ENCODE measurements around the gene ARNT2.

Gene ARNT2

GRCh38 chr15:80601256-80601655 lies 197.1 kb downstream of the ARNT2 start:
- H3K4me3 ChIP-seq (ENCODE audit: low read depth, low read length), result no peak overlapping the region
- TF ChIP-seq, protein P1, sequence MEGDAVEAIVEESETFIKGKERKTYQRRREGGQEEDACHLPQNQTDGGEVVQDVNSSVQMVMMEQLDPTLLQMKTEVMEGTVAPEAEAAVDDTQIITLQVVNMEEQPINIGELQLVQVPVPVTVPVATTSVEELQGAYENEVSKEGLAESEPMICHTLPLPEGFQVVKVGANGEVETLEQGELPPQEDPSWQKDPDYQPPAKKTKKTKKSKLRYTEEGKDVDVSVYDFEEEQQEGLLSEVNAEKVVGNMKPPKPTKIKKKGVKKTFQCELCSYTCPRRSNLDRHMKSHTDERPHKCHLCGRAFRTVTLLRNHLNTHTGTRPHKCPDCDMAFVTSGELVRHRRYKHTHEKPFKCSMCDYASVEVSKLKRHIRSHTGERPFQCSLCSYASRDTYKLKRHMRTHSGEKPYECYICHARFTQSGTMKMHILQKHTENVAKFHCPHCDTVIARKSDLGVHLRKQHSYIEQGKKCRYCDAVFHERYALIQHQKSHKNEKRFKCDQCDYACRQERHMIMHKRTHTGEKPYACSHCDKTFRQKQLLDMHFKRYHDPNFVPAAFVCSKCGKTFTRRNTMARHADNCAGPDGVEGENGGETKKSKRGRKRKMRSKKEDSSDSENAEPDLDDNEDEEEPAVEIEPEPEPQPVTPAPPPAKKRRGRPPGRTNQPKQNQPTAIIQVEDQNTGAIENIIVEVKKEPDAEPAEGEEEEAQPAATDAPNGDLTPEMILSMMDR (IDR thresholded peaks at IDR 0.05; ENCODE audit: low read depth, low read length), result no peak

DNA sequence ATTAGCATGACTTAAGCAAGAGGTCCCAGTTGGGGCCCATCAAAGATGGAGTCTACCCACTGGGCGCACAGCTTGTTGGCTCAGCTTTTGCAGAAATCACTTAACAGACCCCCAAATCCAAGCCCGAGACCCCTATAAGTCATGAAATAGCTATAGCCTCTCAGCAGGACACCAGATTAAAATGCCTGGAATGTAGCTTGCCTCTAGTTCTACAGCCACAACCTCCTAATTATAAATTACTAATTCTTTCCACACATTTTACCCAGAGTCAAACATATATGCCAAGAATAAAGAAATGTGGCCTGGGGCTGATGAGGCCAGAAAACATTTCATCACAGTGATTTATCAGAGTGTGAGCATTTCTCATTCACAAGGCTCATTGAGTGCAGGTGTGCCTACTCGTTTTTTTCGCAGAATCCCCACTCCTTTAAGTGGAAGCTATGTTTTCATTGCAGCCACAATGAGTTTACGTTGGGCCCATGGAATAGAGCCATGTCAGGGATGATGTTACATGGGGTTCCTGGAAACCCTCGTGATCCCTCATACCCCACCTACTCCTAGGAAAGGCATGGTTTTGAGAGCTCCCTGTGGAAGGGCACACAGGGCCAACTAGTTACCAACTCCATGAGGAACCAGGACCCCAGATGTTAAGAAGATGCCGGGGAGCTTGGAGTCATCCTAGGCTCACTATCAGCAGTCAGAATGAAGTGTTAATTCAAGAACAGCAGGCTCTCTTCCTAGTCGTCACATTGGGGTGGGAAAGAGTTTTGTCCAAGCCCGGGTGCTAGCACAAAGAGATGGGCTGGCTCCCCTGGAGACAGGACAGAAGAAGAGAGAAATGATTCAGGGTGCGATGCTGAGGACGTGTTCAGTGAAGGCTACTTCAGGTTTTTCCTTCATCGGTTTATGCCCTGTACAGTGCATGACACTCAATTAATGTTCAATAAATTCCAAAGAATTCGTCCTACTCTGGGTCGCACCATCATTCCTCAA lies 200.7 kb downstream of the ARNT2 start:
- H3K4me3 ChIP-seq (ENCODE audit: low read depth, low read length), result no peak overlapping the region
- TF ChIP-seq, protein P1 (IDR thresholded peaks at IDR 0.05; ENCODE audit: low read depth, low read length), result no peak

- TF ChIP-seq, protein P1 (IDR thresholded peaks at IDR 0.05; ENCODE audit: low read depth, low read length), result no peak
- H3K4me3 ChIP-seq (ENCODE audit: low read depth, low read length), result no peak overlapping the region
These were observed 201.5 kb downstream of the ARNT2 start for GRCh38 chr15:80605591-80606150.

DNA sequence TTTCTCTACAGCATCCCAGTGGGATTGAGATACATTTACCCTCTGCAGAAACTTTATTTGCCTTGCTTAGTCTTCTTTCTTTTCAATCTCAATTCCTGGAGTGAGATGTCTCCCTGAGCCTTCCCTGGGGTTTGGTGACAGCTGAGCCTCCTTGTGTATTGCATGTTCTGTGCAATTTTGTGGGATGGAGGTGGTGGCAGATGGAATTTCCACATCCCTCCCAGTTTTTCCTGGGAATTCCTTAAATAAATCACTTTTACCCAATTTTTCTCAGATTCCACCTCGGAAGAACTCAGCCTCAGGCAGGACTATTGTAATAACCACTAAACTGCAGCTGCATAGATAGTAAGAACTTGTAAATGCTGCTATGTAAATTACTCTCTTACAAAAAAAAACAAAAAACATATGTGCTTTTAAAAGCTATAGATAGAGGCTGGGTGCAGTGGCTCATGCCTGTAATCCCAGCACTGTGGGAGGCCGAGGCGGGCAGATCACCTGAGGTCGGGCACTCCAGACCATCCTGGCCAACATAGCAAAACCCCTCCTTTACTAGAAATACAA lies 202.4 kb downstream of the ARNT2 start:
- TF ChIP-seq, protein P1 (IDR thresholded peaks at IDR 0.05; ENCODE audit: low read depth, low read length), result no peak
- H3K4me3 ChIP-seq (ENCODE audit: low read depth, low read length), result no peak overlapping the region

DNA sequence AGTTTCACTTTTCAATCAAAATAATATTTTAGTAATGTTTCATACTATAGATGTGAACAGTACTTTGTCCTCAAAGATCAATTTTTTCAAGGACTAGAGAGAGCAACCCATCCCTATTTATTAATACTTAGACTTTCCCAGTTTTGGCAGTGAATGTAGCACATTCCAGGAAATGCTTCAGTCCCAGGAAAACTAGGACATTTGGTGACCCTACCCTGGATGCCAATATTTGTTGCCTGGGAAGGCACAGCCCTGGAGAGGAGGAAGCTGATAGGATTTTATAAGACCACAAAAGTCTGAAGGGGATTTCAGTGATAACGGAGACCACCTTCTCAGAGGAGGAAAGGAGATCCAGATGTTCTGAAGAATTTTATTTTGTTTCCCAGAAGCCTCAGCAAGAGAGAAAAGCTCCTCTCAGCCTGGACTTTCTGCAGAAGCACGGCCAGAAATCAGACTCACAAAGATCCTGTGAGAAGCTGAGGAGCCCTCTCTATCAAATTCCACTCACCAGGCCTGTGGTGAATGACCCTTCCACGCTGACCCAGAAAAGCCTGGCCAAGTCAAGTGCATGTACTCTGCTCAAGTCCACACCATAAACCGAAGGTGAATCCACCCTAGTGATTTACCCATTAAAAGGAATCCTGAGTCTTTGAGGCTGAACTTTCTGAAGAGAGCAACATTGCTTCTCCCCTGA lies 203.3 kb downstream of the ARNT2 start:
- TF ChIP-seq, protein P1 (IDR thresholded peaks at IDR 0.05; ENCODE audit: low read depth, low read length), result no peak

GRCh38 chr15:80608688-80609087 lies 204.5 kb downstream of the ARNT2 start:
- H3K4me3 ChIP-seq (ENCODE audit: low read depth, low read length), result no peak overlapping the region
- TF ChIP-seq, protein P1 (IDR thresholded peaks at IDR 0.05; ENCODE audit: low read depth, low read length), result no peak

More for the DNA sequence above, 203.3 kb downstream of the ARNT2 start:
- H3K4me3 ChIP-seq (ENCODE audit: low read depth, low read length), result no peak overlapping the region
